NCI-H526 treated with DMSO at 0.1 percent for 48 hours (cell line): ENCODE data around the gene PLAC8L1.
"Not testable (repeated sequence)": the region's sequence is repeated elsewhere in the genome, so short reads cannot be mapped to it uniquely, and the experiment has no call there.

Experiments
- DNase-seq: peaks from one replicate; lab custom pipeline; 2025; lab: John Stamatoyannopoulos, UW

PLAC8L1 gene

GRCh38 chr5:146105477-146105876 is at the start of gene PLAC8L1:
Gene PLAC8L1, minus strand, starts transcription at chr5:146105577. Its CDS starts 1,266 bp downstream, at chr5:146104311.
- DNase-seq = no peak

GRCh38 chr5:146151970-146152369 is 46.6 kb upstream of the PLAC8L1 start:
- DNase-seq = no peak

GRCh38 chr5:146137967-146138403 is 32.6 kb upstream of the PLAC8L1 start:
- no peak for DNase-seq

GRCh38 chr5:146130440-146131045 is 25.2 kb upstream of the PLAC8L1 start:
- DNase-seq = no peak

GRCh38 chr5:146126068-146126467 is 20.7 kb upstream of the PLAC8L1 start:
- DNase-seq = no peak

GRCh38 chr5:146124580-146124979 is 19.2 kb upstream of the PLAC8L1 start:
- peak; percentile 58 for DNase-seq

GRCh38 chr5:146121451-146121850 is 16.1 kb upstream of the PLAC8L1 start:
- DNase-seq = not testable (repeated sequence)

GRCh38 chr5:146118322-146118721 is 12.9 kb upstream of the PLAC8L1 start:
- DNase-seq = no peak

GRCh38 chr5:146117216-146117615 is 11.8 kb upstream of the PLAC8L1 start:
- DNase-seq = not testable (repeated sequence)

- DNase-seq = no peak
Measured at GRCh38 chr5:146116361-146116760, 11.0 kb upstream of the PLAC8L1 start.

- no peak for DNase-seq
Measured at GRCh38 chr5:146112476-146112875, 7.1 kb upstream of the PLAC8L1 start.

GRCh38 chr5:146111409-146111808 is 6.0 kb upstream of the PLAC8L1 start:
- DNase-seq = no peak

- DNase-seq = no peak
Measured at GRCh38 chr5:146109379-146109778, 4.0 kb upstream of the PLAC8L1 start.

- DNase-seq = not testable (repeated sequence)
Measured at GRCh38 chr5:146108870-146109269, 3.5 kb upstream of the PLAC8L1 start.

GRCh38 chr5:146107901-146108300 is 2.5 kb upstream of the PLAC8L1 start:
- DNase-seq = no peak

- no peak for DNase-seq
Measured at GRCh38 chr5:146103594-146103993, 1.8 kb downstream of the PLAC8L1 start.

GRCh38 chr5:146101646-146102045 is 3.7 kb downstream of the PLAC8L1 start:
- no peak for DNase-seq

- DNase-seq = no peak
Measured at GRCh38 chr5:146098047-146098446, 7.3 kb downstream of the PLAC8L1 start.

GRCh38 chr5:146091881-146092280 is 13.5 kb downstream of the PLAC8L1 start:
- no peak for DNase-seq

GRCh38 chr5:146089287-146089686 is 16.1 kb downstream of the PLAC8L1 start:
- DNase-seq = no peak

- no peak for DNase-seq
Measured at GRCh38 chr5:146088098-146088497, 17.3 kb downstream of the PLAC8L1 start.

GRCh38 chr5:146084376-146084775 is 21.0 kb downstream of the PLAC8L1 start:
- no peak for DNase-seq

GRCh38 chr5:146082798-146083197 is 22.6 kb downstream of the PLAC8L1 start:
- no peak for DNase-seq

- DNase-seq = no peak
Measured at GRCh38 chr5:146081556-146081955, 23.8 kb downstream of the PLAC8L1 start.
